SK-N-SH treated with all-trans-retinoic acid at 6 μM for 48 hours (cell line): ENCODE data around the gene SBK1.

ENCODE experiments used
- POU6F1 ChIP-seq: fragments of 250-450 bp; sonication (Bioruptor Pico); IDR thresholded peaks from 2 replicates; pipeline ENCODE4 v1.8.0; 2021; ENCODE audit warnings: low read depth, mild to moderate bottlenecking, moderate library complexity, borderline replicate concordance
- TCF4 ChIP-seq: fragments of 250-450 bp; sonication (Bioruptor Pico); IDR thresholded peaks from 2 replicates; pipeline ENCODE4 v1.8.0; 2021; ENCODE audit warnings: mild to moderate bottlenecking, moderate library complexity, borderline replicate concordance

GRCh38 chr16:28311413-28311812 lies 19.1 kb downstream of the SBK1 start:
- TF ChIP-seq POU6F1 (CRISPR knock-in tag) (no peak), TCF4 (no peak)
